HUES6 (cell line): Measurements from ENCODE around the gene TM9SF2.

Experiments
- H3K27ac ChIP-seq: 2 replicates; pipeline ENCODE4 v1.7.0; 2013; ENCODE audit warnings: low read depth, mild to moderate bottlenecking, low read length, inconsistent platforms
- H3K27me3 ChIP-seq: 2 replicates; pipeline ENCODE4 v1.6.1; 2013; ENCODE audit warnings: low read length; ENCODE audit not compliant: control insufficient read depth, insufficient read depth
- H3K36me3 ChIP-seq: 2 replicates; pipeline ENCODE4 v1.6.1; 2013; ENCODE audit warnings: low read length; ENCODE audit not compliant: control insufficient read depth, insufficient read depth
- H3K4me1 ChIP-seq: 2 replicates; pipeline ENCODE4 v1.6.1; 2013; ENCODE audit warnings: low read length; ENCODE audit not compliant: control insufficient read depth, insufficient read depth
- H3K4me3 ChIP-seq: 2 replicates; pipeline ENCODE4 v1.5.1; 2013; ENCODE audit warnings: low read depth, low read length
- H3K9ac ChIP-seq: one replicate; pipeline ENCODE4 v1.6.1; 2013; ENCODE audit warnings: mild to moderate bottlenecking, low read length
- H3K9me3 ChIP-seq: 2 replicates; pipeline ENCODE4 v1.6.1; 2013; ENCODE audit warnings: low read depth, low read length; ENCODE audit not compliant: control insufficient read depth, insufficient read depth

TM9SF2 gene

GRCh38 chr13:99605420-99606323 lies 104.4 kb downstream of the TM9SF2 start:
- H3K4me3 ChIP-seq, result peak overlapping the region; percentile 75
- H3K9me3 ChIP-seq, result no peaks in the 10 kb centered on the region
- H3K36me3 ChIP-seq, result no peaks in the 10 kb centered on the region
- no peaks in the 10 kb centered on the region for H3K27me3 ChIP-seq
- no peak overlapping the region for H3K9ac ChIP-seq
- H3K27ac ChIP-seq, result no peak overlapping the region
- peaks cover 23% of the 10 kb centered on the region for H3K4me1 ChIP-seq

- H3K27me3 ChIP-seq, result no peaks in the 10 kb centered on the region
- H3K4me1 ChIP-seq, result peaks cover 19% of the 10 kb centered on the region
- H3K36me3 ChIP-seq, result no peaks in the 10 kb centered on the region
- peak within 1 kb of the TSS; percentile 94 for H3K27ac ChIP-seq
- H3K4me3 ChIP-seq, result peak within 1 kb of the TSS; percentile 94
- H3K9ac ChIP-seq, result peak within 1 kb of the TSS; percentile 94
- no peaks in the 10 kb centered on the region for H3K9me3 ChIP-seq
Measured at GRCh38 chr13:99606324-99607066, 105.2 kb downstream of the TM9SF2 start, which contains the start of gene CLYBL. CLYBL (plus strand) TSS chr13:99606690.

GRCh38 chr13:99608345-99608744 lies 107.1 kb downstream of the TM9SF2 start:
- H3K36me3 ChIP-seq, result no peaks in the 10 kb centered on the region
- no peaks in the 10 kb centered on the region for H3K27me3 ChIP-seq
- no peak overlapping the region for H3K9ac ChIP-seq
- no peaks in the 10 kb centered on the region for H3K9me3 ChIP-seq
- no peak overlapping the region for H3K4me3 ChIP-seq
- H3K27ac ChIP-seq, result no peak overlapping the region
- H3K4me1 ChIP-seq, result peaks cover 19% of the 10 kb centered on the region

GRCh38 chr13:99610702-99611289 lies 109.5 kb downstream of the TM9SF2 start:
- Histone ChIP-seq H3K27me3 (no peaks in the 10 kb centered on the region), H3K4me1 (peaks cover 20% of the 10 kb centered on the region), H3K36me3 (no peaks in the 10 kb centered on the region), H3K27ac (no peak overlapping the region), H3K9ac (no peak overlapping the region), H3K4me3 (no peak overlapping the region), H3K9me3 (no peaks in the 10 kb centered on the region)
